KG1 (cell line): ENCODE measurements around the gene PDZD2.

Experiments
- DNase-seq: peaks from one replicate; lab custom pipeline; 2025; lab: John Stamatoyannopoulos, UW

The PDZD2 gene

GRCh38 chr5:31638345-31638744 is 586 bp upstream of the PDZD2 start:
- no peak for DNase-seq

GRCh38 chr5:31639481-31640411 is 815 bp downstream of the PDZD2 start:
- no peak for DNase-seq

- no peak for DNase-seq
These were observed 1.6 kb downstream of the PDZD2 start for GRCh38 chr5:31640573-31640972.

GRCh38 chr5:31641059-31641458 is 2.1 kb downstream of the PDZD2 start:
- no peak for DNase-seq

- no peak for DNase-seq
These were observed 2.6 kb downstream of the PDZD2 start for GRCh38 chr5:31641575-31641974.

GRCh38 chr5:31645420-31646081 is 6.6 kb downstream of the PDZD2 start:
- DNase-seq = no peak

- DNase-seq = no peak
These were observed 9.4 kb downstream of the PDZD2 start for GRCh38 chr5:31648326-31648725.

GRCh38 chr5:31651241-31651640 is 12.3 kb downstream of the PDZD2 start:
- no peak for DNase-seq

GRCh38 chr5:31655491-31655890 is 16.6 kb downstream of the PDZD2 start:
- no peak for DNase-seq

- no peak for DNase-seq
These were observed 17.9 kb downstream of the PDZD2 start for GRCh38 chr5:31656806-31657205.

GRCh38 chr5:31657315-31657979 is 18.5 kb downstream of the PDZD2 start:
- DNase-seq = no peak

GRCh38 chr5:31661257-31661656 is 22.3 kb downstream of the PDZD2 start:
- DNase-seq = no peak

GRCh38 chr5:31663519-31663918 is 24.6 kb downstream of the PDZD2 start:
- DNase-seq = no peak

GRCh38 chr5:31664566-31664965 is 25.6 kb downstream of the PDZD2 start:
- DNase-seq = no peak

GRCh38 chr5:31671339-31671741 is 32.4 kb downstream of the PDZD2 start:
- DNase-seq = no peak

- DNase-seq = no peak
These were observed 35.5 kb downstream of the PDZD2 start for GRCh38 chr5:31674371-31674951.

- no peak for DNase-seq
These were observed 36.5 kb downstream of the PDZD2 start for GRCh38 chr5:31675472-31675871.

- no peak for DNase-seq
These were observed 39.2 kb downstream of the PDZD2 start for GRCh38 chr5:31678180-31678579.

- DNase-seq = no peak
These were observed 41.6 kb downstream of the PDZD2 start for GRCh38 chr5:31680528-31680927.

- DNase-seq = no peak
These were observed 43.1 kb downstream of the PDZD2 start for GRCh38 chr5:31682025-31682424.

- DNase-seq = no peak
These were observed 43.9 kb downstream of the PDZD2 start for GRCh38 chr5:31682851-31683250.

- no peak for DNase-seq
These were observed 49.7 kb downstream of the PDZD2 start for GRCh38 chr5:31688515-31689092.
